Measurements from ENCODE around the gene RPS25.
"Not testable (repeated sequence)": the region's sequence is repeated elsewhere in the genome, so short reads cannot be mapped to it uniquely, and the experiment has no call there.

DNA sequence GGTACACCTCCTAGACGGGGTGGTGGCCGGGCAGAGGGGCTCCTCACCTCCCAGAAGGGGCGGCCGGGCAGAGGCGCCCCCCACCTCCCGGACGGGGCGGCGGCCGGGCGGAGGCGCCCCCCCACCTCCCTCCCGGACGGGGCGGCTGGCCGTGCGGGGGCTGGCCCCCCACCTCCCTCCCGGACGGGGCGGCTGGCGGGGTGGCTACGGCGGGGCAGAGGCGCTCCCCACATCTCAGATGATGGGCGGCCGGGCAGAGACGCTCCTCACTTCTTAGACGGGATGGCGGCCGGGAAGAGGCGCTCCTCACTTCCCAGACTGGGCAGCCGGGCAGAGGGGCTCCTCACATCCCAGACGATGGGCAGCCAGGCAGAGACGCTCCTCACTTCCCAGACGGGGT is 41.0 kb upstream of the RPS25 start:
- not testable (repeated sequence) for TF ChIP-seq EZH2 (optimal IDR thresholded peaks at IDR 0.05; ENCODE audit: low read depth, low read length); CTCF (IDR thresholded peaks at IDR 0.05; ENCODE audit: low read length); EZH2phosphoT487 (IDR thresholded peaks at IDR 0.05; ENCODE audit: low read length)
